ENCODE results near the gene ALX1.
"Not testable (repeated sequence)": the region's sequence is repeated elsewhere in the genome, so short reads cannot be mapped to it uniquely, and the experiment has no call there.

ALX1 gene

DNA sequence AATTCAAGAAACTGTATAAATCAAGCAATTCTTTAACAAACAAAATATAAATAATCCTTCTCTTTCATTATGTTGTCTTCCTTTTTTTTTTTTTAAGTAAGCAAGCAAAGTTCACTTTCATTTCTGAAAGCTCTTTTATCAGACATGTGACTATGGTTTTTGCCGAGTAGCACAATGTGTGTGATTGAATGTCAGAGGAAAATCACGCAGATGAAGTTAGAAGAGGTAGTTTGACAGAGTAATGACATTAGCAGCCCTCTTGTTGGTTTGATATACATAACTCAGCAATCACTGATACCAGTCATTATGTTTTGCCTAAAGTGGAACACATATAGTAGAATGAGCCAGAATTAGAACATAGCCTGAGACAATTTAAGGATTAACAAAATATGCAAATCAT is 19.0 kb downstream of the ALX1 start:
- no peak for DNase-seq (ENCODE audit: low read depth in 2 of 3, low spot score in 1 of 3)

GRCh38 chr12:85301051-85301450 is 21.0 kb downstream of the ALX1 start:
- no peak for DNase-seq (ENCODE audit: low read depth in 2 of 3, low spot score in 1 of 3)

GRCh38 chr12:85308374-85308773 is 28.4 kb downstream of the ALX1 start:
- DNase-seq (ENCODE audit: low read depth in 2 of 3, low spot score in 1 of 3): no peak

DNA sequence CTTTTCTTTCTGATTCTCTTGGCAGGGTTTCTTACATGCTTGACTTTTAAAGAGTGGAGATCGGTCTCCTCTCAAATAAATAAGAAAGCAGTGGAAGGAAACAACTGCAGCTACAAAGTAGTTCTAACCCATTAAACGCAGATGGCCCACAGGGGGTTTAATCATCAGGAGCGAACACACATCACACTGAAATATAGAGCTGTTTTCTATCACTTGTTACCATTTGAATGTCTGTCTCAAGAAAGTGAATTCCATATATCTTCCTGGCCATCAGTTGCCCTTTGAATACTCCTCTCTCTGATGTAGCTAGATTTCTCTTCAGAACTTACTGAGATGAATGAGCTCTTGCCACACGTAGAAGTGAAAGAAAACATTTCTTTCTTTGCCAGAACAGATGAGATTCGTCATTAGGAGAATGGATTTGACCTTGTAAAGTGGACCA is 29.1 kb downstream of the ALX1 start:
- no peak for DNase-seq (ENCODE audit: low read depth in 2 of 3, low spot score in 1 of 3)

GRCh38 chr12:85310025-85310424 is 30.0 kb downstream of the ALX1 start:
- no peak for DNase-seq (ENCODE audit: low read depth in 2 of 3, low spot score in 1 of 3)

DNA sequence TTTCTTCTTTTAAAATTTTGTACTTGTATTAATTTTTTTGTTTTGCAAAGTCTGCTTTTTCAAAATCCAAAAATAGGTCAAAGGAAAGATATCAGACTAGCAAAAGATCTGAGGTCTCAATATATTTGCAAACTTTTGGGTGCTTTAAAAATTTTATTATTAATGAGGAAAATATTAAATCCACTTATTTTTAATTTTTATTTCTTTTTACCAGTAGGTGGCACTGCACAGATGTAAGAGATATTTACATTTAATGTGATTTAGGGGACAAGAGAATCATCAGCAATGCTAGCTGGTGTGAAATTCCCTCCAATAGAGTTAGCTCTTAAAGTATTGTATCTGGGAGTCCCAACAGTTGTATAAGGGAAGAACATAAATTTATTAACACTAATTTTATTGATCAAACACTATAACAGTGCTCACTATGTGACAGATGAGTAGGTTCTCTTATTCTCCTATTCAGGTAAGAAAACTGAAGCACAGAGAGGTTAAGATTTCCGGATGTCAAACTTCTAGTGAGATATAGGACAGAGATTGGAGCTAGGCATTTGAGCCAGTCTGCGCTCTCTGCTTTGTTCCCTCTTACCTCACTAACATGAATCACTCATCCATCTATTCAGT is 30.5 kb downstream of the ALX1 start:
- no peak for DNase-seq (ENCODE audit: low read depth in 2 of 3, low spot score in 1 of 3)

GRCh38 chr12:85317866-85318636 is 38.0 kb downstream of the ALX1 start:
- not testable (repeated sequence) for DNase-seq (ENCODE audit: low read depth in 2 of 3, low spot score in 1 of 3)

GRCh38 chr12:85322715-85323114 is 42.7 kb downstream of the ALX1 start:
- DNase-seq (ENCODE audit: low read depth in 2 of 3, low spot score in 1 of 3): no peak

GRCh38 chr12:85325442-85325841 is 45.4 kb downstream of the ALX1 start:
- DNase-seq (ENCODE audit: low read depth in 2 of 3, low spot score in 1 of 3): no peak

DNA sequence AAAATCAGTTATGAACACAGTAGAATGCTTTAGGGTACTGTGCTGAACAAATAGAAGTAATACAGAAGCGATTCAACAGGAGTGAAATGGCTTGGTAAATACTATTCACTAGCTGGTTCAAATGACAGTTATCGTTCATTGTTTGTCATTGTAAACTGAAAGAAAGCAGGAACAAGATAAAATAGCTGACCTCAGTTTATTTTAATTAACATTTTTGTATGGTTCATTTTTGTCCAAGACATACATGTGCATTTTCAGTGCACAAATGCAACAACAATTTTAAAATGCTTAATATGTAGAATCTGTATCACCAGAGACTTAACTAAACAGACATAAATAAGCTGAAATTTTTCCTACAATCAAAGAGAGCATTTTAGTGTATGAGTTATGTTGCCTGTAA is 49.9 kb downstream of the ALX1 start:
- DNase-seq (ENCODE audit: low read depth in 2 of 3, low spot score in 1 of 3): no peak

- DNase-seq (ENCODE audit: low read depth in 2 of 3, low spot score in 1 of 3): no peak
Observed at GRCh38 chr12:85348779-85349178, 68.8 kb downstream of the ALX1 start.

GRCh38 chr12:85350356-85350755 is 70.3 kb downstream of the ALX1 start:
- DNase-seq (ENCODE audit: low read depth in 2 of 3, low spot score in 1 of 3): no peak

Data from stimulated activated CD4-positive, alpha-beta T cell treated with anti-CD3 and anti-CD28 coated beads, Interleukin-12 subunit alpha, Interleukin-12 subunit beta, amount 100 ng/mL, for 48 hours (primary cell).